SK-N-MC (cell line): ENCODE data around the gene GJC1.
"Not testable (repeated sequence)": the region's sequence is repeated elsewhere in the genome, so short reads cannot be mapped to it uniquely, and the experiment has no call there.

Experiments used
- DNase-seq: peaks from one replicate; pipeline ENCODE4 v3.0.0-alpha.2; 2011; ENCODE audit warnings: low read depth, low spot score
- H3K27ac ChIP-seq: fragments of 200-600 bp; sonication (generic); 2 replicates; pipeline ENCODE4 v1.5.1; 2016; ENCODE audit warnings: mixed run types
- H3K36me3 ChIP-seq: fragments of 200-600 bp; sonication (generic); 2 replicates; pipeline ENCODE4 v1.6.1; 2017; ENCODE audit warnings: antibody characterized with exemption, low read length, mixed read lengths; ENCODE audit not compliant: insufficient read depth
- H3K4me3 ChIP-seq: fragments of 200-600 bp; sonication (generic); 2 replicates; pipeline ENCODE4 v1.5.1; 2016
- H3K9ac ChIP-seq: fragments of 200-600 bp; sonication (generic); 2 replicates; pipeline ENCODE4 v1.8.0; 2017; ENCODE audit warnings: mixed run types, mixed read lengths; ENCODE audit not compliant: insufficient read length
- H3K9me3 ChIP-seq: fragments of 200-600 bp; sonication (generic); 2 replicates; pipeline ENCODE4 v1.6.1; 2017; ENCODE audit warnings: low read depth, mild to moderate bottlenecking, antibody characterized with exemption, low read length, moderate library complexity, mixed read lengths
- EZH2 ChIP-seq: fragments of 200-600 bp; sonication (generic); IDR thresholded peaks from one replicate; pipeline ENCODE4 v1.6.1; 2017; ENCODE audit warnings: antibody characterized with exemption
- FOXP2 ChIP-seq: optimal IDR thresholded peaks from 2 replicates; pipeline ENCODE3; 2011; ENCODE audit warnings: mild to moderate bottlenecking, moderate library complexity; ENCODE audit not compliant: insufficient read depth; ENCODE audit errors: extremely low read length, control extremely low read depth
- POLR2AphosphoS5 ChIP-seq: IDR thresholded peaks from 2 replicates; pipeline ENCODE4 v1.6.1; 2012; ENCODE audit warnings: mild to moderate bottlenecking, low read depth, low read length, borderline replicate concordance

The GJC1 gene

GRCh38 chr17:44837196-44837595, 7.1 kb upstream of the GJC1 start:
- Histone ChIP-seq H3K9ac (no peak overlapping the region), H3K36me3 (no peaks in the 10 kb centered on the region), H3K27ac (no peak overlapping the region), H3K9me3 (no peaks in the 10 kb centered on the region), H3K4me3 (no peak overlapping the region)
- no peak for DNase-seq
- TF ChIP-seq POLR2AphosphoS5 (no peak), EZH2 (no peak), FOXP2 (no peak)

DNA sequence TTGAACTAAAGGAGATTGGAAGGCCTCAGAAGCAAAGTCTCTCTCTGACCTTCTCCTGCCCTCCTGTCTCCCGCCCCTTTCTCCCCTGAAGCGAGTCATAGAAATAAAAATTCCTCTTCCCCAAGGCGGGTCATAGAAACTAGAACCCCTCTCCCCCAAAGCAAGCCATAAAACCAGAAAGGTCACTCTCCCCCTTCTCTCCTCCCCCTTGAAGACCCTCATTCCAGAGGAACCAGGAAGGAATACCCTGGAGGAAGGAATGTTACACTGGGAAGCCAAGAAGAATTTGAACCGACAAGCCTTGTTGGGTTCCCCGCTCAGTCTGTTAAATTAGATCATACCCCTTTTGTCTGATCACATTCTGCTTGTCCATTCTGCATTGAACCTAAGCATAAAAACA, 2.7 kb upstream of the GJC1 start:
- H3K9me3 ChIP-seq, result no peaks in the 10 kb centered on the region
- no peak overlapping the region for H3K4me3 ChIP-seq
- H3K9ac ChIP-seq, result no peak overlapping the region
- no peak for DNase-seq
- H3K27ac ChIP-seq, result no peak overlapping the region
- no peak for TF ChIP-seq POLR2AphosphoS5
- H3K36me3 ChIP-seq, result no peaks in the 10 kb centered on the region

- DNase-seq, result no peak
- no peak overlapping the region for H3K4me3 ChIP-seq
- TF ChIP-seq EZH2 (no peak), POLR2AphosphoS5 (no peak), FOXP2 (no peak)
Observed at GRCh38 chr17:44831371-44831770, 1.3 kb upstream of the GJC1 start.

GRCh38 chr17:44830359-44831288, 537 bp upstream of the GJC1 start:
- DNase-seq, result no peak
- H3K36me3 ChIP-seq, result no peaks in the 10 kb centered on the region
- H3K9ac ChIP-seq, result peak overlapping the region; percentile 89
- H3K9me3 ChIP-seq, result no peaks in the 10 kb centered on the region
- TF ChIP-seq POLR2AphosphoS5 (no peak), EZH2 (no peak), FOXP2 (no peak)
- peak overlapping the region; percentile 84 for H3K4me3 ChIP-seq
- H3K27ac ChIP-seq, result peak overlapping the region; percentile 62; the same call in 1 of the 2 replicates

More at GRCh38 chr17:44831371-44831770, 1.3 kb upstream of the GJC1 start:
- no peaks in the 10 kb centered on the region for H3K36me3 ChIP-seq
- no peak overlapping the region for H3K27ac ChIP-seq
- H3K9ac ChIP-seq, result no peak overlapping the region
- no peaks in the 10 kb centered on the region for H3K9me3 ChIP-seq

DNA sequence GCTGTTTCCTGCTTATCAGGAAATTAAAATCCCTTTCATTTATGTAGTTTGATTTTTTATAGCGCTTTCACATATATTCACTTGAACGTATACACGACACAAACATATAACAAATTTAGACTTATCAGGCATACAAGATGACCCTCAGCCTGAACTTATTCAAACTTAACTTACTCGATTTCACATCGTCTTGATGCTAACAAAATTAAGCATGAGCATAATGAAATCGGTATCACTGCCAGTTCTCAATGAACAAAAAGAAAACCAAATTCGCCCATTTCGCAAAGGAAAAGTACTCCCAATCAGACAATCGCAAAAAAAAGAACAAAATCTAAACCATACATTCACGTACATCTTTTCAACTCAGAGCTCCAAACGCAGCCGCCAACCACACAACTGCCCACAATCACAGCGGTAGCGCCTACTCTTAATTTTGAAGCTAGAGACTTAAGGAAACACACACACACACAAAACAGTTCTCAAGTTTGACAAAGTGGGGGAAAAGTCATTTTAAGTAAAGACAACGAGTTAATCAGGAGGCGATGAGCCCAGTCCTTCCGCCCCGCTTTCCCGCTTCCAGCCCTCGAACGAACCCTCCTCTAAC, 1.1 kb downstream of the GJC1 start:
- H3K9me3 ChIP-seq, result no peaks in the 10 kb centered on the region
- peak overlapping the region; percentile 84 for H3K4me3 ChIP-seq
- H3K9ac ChIP-seq, result peak overlapping the region; percentile 89
- H3K27ac ChIP-seq, result peak overlapping the region; percentile 79
- no peak for DNase-seq
- TF ChIP-seq POLR2AphosphoS5, result no peak; the same call in 1 of the 2 replicates
- no peak for TF ChIP-seq EZH2
- TF ChIP-seq FOXP2, result no peak
- peaks cover 4% of the 10 kb centered on the region; the same call in 1 of the 2 replicates for H3K36me3 ChIP-seq

DNA sequence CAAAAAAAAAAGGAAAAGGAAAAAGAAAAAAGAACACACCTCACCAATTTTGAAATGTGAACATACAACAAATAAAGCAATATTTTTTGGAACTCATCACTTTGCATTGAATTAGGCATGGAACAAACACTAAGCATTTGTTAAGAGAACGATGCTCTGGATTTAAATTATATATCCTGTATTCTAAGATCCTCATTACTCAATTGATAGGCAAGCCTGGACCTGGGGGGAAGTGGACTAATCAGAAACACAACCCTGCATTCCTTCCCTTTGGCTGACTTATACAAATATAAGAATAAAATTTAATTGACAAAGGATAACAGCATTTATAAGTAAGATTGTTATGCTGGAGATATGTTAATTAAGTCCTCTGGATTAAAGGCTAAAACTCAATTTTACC, 2.2 kb downstream of the GJC1 start:
- DNase-seq, result no peak
- no peak for TF ChIP-seq EZH2
- no peak for TF ChIP-seq POLR2AphosphoS5
- TF ChIP-seq FOXP2, result no peak
- peaks cover 5% of the 10 kb centered on the region for H3K36me3 ChIP-seq
- no peak overlapping the region for H3K27ac ChIP-seq
- H3K4me3 ChIP-seq, result peak overlapping the region; percentile 84
- H3K9me3 ChIP-seq, result no peaks in the 10 kb centered on the region
- peak overlapping the region; percentile 89 for H3K9ac ChIP-seq

DNA sequence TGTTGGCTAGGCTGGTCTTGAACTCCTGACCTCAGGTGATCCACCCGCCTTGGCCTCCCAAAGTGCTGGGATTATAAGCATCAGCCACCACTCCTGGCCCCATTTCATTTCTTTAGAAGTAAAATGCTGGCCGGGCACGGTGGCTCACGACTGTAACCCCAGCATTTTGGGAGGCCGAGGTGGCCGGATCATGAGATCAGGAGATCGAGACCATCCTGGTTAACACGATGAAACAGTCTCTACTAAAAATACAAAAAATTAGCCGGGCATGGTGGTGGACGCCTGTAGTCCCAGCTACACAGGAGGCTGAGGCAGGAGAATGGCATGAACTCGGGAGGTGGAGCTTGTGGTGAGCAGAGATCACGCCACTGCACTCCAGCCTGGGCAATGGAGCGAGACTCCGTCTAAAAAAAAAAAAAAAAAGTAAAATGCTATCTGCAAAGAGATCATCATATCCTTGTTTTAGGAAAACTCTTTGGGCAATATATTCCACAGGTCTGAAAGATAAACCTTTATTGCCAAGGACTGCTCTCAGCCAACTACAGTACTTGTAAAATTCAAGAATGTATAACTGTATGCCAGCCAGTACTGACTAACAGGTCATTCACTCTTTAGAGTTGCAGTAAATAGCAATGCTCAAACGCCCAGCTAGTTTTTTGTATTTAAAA, 3.8 kb downstream of the GJC1 start:
- Histone ChIP-seq H3K27ac (no peak overlapping the region), H3K9ac (no peak overlapping the region), H3K4me3 (no peak overlapping the region), H3K36me3 (peaks cover 8% of the 10 kb centered on the region), H3K9me3 (no peaks in the 10 kb centered on the region)
- TF ChIP-seq EZH2 (no peak), FOXP2 (no peak), POLR2AphosphoS5 (no peak)
- no peak for DNase-seq

DNA sequence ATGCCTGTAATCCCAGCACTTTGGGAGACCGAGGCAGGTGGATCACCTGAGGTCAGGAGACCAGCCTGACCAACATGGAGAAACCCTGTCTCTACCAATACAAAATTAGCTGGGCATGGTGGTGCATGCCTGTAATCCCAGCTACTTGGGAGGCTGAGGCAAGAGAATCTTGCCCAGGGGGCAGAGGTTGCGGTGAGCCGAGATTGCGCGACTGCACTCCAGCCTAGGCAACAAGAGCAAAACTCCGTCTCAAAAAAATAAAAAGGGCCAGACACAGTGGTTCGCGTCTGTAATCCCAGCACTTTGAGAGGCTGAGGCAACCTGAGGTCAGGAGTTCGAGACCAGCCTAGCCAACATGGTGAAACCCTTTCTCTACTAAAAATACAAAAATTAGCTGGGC, 4.9 kb downstream of the GJC1 start:
- H3K9me3 ChIP-seq, H3K9ac ChIP-seq, H3K27ac ChIP-seq, DNase-seq, H3K4me3 ChIP-seq, H3K36me3 ChIP-seq: not testable (repeated sequence)
